Renal pelvis (tissue), 4 donors: ENCODE measurements around the gene COL4A1. TPM values are rescaled to one million over a fixed set of nuclear protein-coding genes. Genes with fewer than 3 reads are reported as not detected.

ENCODE experiments used
- DNase-seq: peaks from one replicate; pipeline ENCODE4 v3.0.0-alpha.2; 2013
- polyA plus RNA-seq, 3 donors: library from polyadenylated mRNA; unstranded; fragments of 120-200 nt; gene quantifications; one replicate each; pipeline ENCODE4 v1.2.1, GENCODE V29; 2013; ENCODE audit not compliant: insufficient read length in 3 of 3

The COL4A1 gene
- polyA plus RNA-seq, 3 donors = 465 to 569 (median 551) TPM

GRCh38 chr13:110311443-110312338, 4.7 kb upstream of the COL4A1 start:
- no peak for DNase-seq

- no peak for DNase-seq
Measured at GRCh38 chr13:110310541-110311442, 3.8 kb upstream of the COL4A1 start.

GRCh38 chr13:110309661-110310524, 2.9 kb upstream of the COL4A1 start:
- no peak for DNase-seq

GRCh38 chr13:110308656-110309359, 1.9 kb upstream of the COL4A1 start:
- no peak for DNase-seq

GRCh38 chr13:110307767-110308655, 1.1 kb upstream of the COL4A1 start:
- no peak for DNase-seq

- no peak for DNase-seq
Measured at GRCh38 chr13:110306340-110306959, 507 bp downstream of the COL4A1 start.

GRCh38 chr13:110305949-110306339, 1.0 kb downstream of the COL4A1 start:
- no peak for DNase-seq

GRCh38 chr13:110305544-110305943, 1.4 kb downstream of the COL4A1 start:
- DNase-seq = no peak

GRCh38 chr13:110305001-110305400, 2.0 kb downstream of the COL4A1 start:
- no peak for DNase-seq

GRCh38 chr13:110304256-110304655, 2.7 kb downstream of the COL4A1 start:
- no peak for DNase-seq

GRCh38 chr13:110303644-110304043, 3.3 kb downstream of the COL4A1 start:
- no peak for DNase-seq

GRCh38 chr13:110302997-110303396, 4.0 kb downstream of the COL4A1 start:
- no peak for DNase-seq

GRCh38 chr13:110301606-110302553, 5.1 kb downstream of the COL4A1 start:
- DNase-seq = no peak

GRCh38 chr13:110301083-110301482, 5.9 kb downstream of the COL4A1 start:
- no peak for DNase-seq

GRCh38 chr13:110300090-110300815, 6.7 kb downstream of the COL4A1 start:
- no peak for DNase-seq

- DNase-seq = no peak
Measured at GRCh38 chr13:110299283-110299840, 7.6 kb downstream of the COL4A1 start.
